HG03196 (cell line): ENCODE results near the gene ARHGAP28.

ENCODE experiments used
- ATAC-seq: cut with Tn5 transposase; IDR thresholded peaks from one replicate; pipeline ENCODE4 v1.9.1; 2021; ENCODE audit not compliant: unreplicated experiment

ARHGAP28 gene, protein sequence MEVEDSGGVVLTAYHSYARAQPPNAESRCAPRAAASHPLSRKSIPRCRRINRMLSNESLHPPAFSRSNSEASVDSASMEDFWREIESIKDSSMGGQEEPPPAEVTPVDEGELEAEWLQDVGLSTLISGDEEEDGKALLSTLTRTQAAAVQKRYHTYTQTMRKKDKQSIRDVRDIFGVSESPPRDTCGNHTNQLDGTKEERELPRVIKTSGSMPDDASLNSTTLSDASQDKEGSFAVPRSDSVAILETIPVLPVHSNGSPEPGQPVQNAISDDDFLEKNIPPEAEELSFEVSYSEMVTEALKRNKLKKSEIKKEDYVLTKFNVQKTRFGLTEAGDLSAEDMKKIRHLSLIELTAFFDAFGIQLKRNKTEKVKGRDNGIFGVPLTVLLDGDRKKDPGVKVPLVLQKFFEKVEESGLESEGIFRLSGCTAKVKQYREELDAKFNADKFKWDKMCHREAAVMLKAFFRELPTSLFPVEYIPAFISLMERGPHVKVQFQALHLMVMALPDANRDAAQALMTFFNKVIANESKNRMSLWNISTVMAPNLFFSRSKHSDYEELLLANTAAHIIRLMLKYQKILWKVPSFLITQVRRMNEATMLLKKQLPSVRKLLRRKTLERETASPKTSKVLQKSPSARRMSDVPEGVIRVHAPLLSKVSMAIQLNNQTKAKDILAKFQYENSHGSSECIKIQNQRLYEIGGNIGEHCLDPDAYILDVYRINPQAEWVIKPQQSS

GRCh38 chr18:6729247-6730091 is at the start of gene ARHGAP28:
Gene ARHGAP28, plus strand, starts transcription at chr18:6729716. Its CDS starts 106 bp downstream, at chr18:6729822.
- ATAC-seq, result no peak

DNA sequence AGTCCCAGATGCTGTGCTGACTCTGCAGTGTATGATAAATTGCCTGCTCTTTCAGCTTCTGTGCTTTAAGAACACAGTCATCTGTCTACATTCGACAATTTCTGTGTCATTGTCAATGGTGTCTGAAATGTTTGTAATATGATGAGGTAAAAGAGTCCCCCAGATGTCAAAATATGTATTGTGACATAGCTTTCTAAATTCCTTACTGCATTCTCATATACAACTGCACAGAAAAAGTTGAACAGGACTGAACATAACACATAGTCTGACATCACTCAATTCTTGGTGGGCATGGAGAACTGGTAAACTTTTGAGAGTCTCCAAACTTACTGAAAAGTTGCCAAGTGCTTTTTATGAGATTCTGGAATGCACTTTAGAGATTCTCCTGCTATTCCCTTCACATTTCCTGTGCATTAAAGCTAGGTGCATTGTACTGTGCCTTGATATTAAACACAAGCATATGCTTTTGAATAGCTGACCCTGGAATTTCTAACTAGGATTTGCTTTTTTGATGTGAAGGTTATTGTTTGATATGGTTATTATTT is 48.1 kb upstream of the ARHGAP28 start:
- ATAC-seq, result no peak

GRCh38 chr18:6682437-6683111 is 46.9 kb upstream of the ARHGAP28 start:
- ATAC-seq, result no peak

DNA sequence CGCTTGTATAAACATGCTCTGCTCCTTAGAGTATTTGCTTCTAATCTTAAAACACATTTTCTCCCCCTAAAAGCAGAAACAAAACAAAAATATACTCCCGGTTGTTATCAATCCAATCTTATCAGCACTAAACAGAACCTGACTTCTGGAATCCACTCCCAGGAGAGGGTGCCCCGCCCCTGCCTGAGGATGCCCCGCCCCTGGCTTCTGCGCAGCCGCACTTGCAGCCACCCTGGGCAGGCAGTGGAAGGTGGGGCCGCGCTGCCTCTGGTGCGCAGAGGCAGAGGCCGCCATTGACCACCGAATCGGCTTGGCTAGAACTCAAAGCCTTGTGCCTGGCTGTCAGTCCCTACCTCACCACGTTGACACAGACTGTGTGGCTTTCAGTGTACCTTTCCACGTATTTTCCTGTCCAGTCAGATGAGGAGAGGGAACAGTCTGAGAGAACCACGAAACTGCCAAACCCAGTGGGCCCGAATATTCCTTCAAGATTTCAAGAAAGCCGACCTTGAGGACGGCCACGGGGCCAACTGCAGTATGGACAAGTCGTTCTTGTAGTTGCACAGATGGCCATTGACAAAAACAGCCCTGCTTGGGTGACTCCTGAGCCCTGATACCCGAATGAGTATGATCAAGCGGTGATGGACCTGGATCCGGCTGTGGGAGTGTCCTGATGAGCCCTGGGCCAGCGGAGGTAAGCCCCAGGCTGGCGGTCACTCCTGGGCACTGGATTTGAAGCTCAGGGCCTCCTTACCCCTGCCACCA is 46.2 kb upstream of the ARHGAP28 start:
- no peak for ATAC-seq

DNA sequence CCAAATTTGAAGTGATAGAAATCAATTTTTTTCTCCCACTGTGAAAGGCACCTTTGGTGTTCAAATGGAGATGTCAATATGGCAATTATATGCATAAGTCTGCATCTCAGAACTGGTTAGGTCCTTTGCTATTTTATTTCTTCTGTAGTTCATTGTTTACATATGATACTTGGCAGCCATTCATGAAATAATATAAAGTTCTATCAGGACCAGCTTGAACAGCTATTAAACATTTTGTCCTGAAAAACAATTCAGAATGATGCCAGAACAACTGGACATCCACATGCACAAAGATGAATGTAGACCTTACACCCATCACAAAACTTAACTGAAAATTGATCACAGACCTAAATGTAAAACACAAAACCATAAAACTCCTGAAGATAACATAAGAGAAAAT is 41.8 kb upstream of the ARHGAP28 start:
- ATAC-seq, result no peak

- no peak for ATAC-seq
These were observed 20.6 kb upstream of the ARHGAP28 start for GRCh38 chr18:6708890-6709289.

GRCh38 chr18:6711467-6711866 is 18.0 kb upstream of the ARHGAP28 start:
- no peak for ATAC-seq

DNA sequence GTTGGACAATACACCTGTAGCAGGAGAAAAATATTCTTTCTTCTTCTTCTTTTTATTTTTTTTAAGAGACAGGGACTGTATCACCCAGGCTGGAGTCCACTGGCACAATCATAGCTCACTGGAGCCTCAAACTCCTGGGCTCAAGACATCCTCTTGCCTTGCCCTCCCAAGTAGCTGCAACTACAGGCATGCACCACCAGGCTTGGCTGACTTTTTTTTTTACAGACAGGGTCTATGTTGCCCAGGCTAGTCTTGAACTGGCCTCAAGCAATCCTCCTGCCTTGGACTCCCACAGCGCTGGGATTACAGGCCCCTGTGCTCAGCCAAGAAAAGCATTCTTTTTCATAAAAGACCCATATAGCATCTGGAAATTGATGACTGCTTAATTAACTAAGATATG is 17.1 kb upstream of the ARHGAP28 start:
- ATAC-seq, result no peak

DNA sequence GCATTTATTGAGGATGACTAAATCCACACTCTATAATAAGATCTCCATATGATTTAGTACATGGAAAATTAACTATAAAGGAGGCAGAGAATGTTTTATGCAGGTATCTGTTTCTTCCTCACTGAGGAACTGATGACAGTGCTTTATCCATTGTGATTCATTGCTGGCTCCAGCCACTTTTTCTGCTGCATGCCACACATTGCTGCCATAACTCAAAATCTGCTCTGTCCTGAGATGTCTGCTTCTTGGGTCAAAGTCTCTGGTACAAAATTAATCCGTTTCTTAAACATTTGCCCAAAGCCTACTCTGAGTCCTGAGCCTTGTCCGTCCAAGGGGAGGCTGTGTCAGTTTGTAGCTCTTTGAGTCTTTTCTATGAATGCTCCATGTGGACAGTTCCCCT is 15.5 kb upstream of the ARHGAP28 start:
- ATAC-seq, result no peak

DNA sequence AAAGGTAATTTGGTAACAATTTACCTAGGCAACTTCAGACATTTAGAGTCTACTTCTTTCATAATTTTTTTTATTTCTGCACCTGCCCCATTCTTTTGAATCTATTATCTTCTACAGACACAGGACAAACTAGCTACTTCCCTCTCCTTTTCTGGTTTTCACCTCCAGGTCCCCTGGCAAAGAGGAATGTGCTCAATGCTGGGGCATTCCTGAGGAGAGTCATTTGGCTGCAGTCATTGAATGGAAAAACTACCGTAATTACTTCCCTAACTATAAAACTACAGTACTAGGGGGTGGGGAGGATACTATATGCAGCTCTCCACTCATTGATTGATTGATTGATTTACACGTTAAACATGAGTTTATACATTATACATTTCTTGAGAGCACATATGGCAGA is 11.2 kb upstream of the ARHGAP28 start:
- ATAC-seq, result no peak

DNA sequence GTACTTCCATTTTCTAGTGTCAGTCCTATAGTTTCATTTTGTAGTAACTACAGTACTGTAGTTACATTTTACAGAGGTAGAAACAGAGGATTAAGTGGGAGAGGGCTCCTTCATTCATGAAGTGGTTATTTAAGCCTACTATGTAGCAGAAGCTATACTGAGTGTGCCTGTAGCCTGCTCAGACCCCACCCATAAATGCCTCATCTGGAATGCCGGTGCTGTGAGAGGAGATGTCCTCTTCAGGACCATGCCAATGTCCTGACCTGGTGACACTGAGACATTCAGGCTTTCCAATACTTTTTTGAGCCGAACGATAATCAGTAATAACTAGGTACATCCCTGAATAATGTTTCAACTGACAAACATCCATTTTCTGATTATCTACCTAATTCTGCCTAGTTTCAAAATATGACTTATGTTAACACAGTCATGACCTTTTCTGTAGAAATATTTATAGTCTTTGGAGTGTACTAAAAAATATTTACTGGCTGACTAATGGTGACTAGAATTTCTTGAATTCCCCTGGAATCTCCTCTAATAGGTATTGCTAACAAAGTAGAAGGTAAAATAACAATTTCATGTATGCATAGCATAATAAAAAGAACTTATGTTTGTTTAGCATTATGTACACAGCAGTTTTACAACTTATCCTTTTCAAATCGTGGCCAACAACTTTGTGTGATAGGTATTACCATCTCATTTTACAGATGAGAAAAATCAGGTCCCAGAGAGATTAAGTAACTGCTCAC is 10.2 kb upstream of the ARHGAP28 start:
- ATAC-seq, result no peak

GRCh38 chr18:6719910-6720683 is 9.4 kb upstream of the ARHGAP28 start:
- no peak for ATAC-seq

DNA sequence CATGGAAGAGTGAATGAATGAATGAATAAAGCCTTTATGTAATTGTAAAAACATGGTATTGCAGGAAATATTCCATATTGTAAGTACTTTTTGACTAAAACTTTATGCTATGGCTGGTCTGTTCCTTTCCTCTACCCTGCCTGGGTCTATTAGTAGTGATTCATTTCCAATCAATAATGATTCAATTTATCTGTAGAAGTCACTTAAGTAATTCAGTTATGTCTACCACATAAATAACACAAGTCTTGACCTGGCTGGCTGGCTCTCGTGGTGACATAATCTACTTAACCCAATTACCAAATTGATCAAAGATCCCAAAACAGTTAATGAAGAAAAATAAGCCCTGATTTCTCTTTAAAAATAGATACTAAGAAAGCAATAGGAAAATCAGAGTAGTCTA is 7.8 kb upstream of the ARHGAP28 start:
- no peak for ATAC-seq

GRCh38 chr18:6722690-6723089 is 6.8 kb upstream of the ARHGAP28 start:
- ATAC-seq, result no peak

GRCh38 chr18:6724331-6724730 is 5.2 kb upstream of the ARHGAP28 start:
- ATAC-seq, result no peak

- ATAC-seq, result no peak
These were observed 1.2 kb upstream of the ARHGAP28 start for GRCh38 chr18:6728331-6728730.

- no peak for ATAC-seq
These were observed 688 bp upstream of the ARHGAP28 start for GRCh38 chr18:6728809-6729246.
